GM12892 (cell line): ENCODE measurements around the gene OCA2.

Experiments used
- POLR2A ChIP-seq: IDR thresholded peaks from 2 replicates; pipeline ENCODE4 v1.6.1; 2011; ENCODE audit warnings: low read depth, low read length, control low read depth
- POLR2AphosphoS5 ChIP-seq: IDR thresholded peaks from 2 replicates; pipeline ENCODE4 v1.6.1; 2011; ENCODE audit warnings: low read depth, low read length, control low read depth
- TAF1 ChIP-seq: IDR thresholded peaks from 2 replicates; pipeline ENCODE4 v1.6.1; 2011; ENCODE audit warnings: low read depth, mild to moderate bottlenecking, control low read depth, low read length, borderline replicate concordance

- TF ChIP-seq POLR2A (no peak), POLR2AphosphoS5 (no peak), TAF1 (no peak)
Measured at GRCh38 chr15:27774638-27775037, 324.5 kb downstream of the OCA2 start.
